PC-9 (cell line): Measurements from ENCODE around the gene GZF1. TPM values are rescaled to one million over a fixed set of nuclear protein-coding genes. Genes with fewer than 3 reads are reported as not detected.

ENCODE experiments used
- BruUV-seq: library from RNA; stranded (reverse); fragments of 400-500 nt; replicated peaks from 2 replicates; lab custom pipeline; 2021; lab: Mats Ljungman, UMichigan
- CTCF ChIA-PET: fragments of 300-600 bp; sonication (Branson Sonifier 250); formaldehyde crosslinking; loops from one replicate; lab custom pipeline; 2022; ENCODE audit warnings: antibody characterized with exemption; lab: Charles Lee
- POLR2A ChIA-PET: fragments of 300-600 bp; sonication (Branson Sonifier 250); formaldehyde crosslinking; loops from one replicate; lab custom pipeline; 2022; ENCODE audit warnings: antibody characterized with exemption; ENCODE audit not compliant: unreplicated experiment; lab: Charles Lee
- DNase-seq, 2 experiments: peaks; one replicate each; pipeline versions ENCODE4 v3.0.0 to v3.0.0-alpha.2; 2015 to 2022; ENCODE audit warnings: mixed read lengths in 1 of 2
- H2AFZ ChIP-seq: fragments of 200-600 bp; sonication (generic); 2 replicates; pipeline ENCODE4 v1.8.1; 2017; ENCODE audit warnings: antibody characterized with exemption
- H3F3A ChIP-seq: fragments of 200-600 bp; sonication (generic); 2 replicates; pipeline ENCODE4 v1.8.1; 2017; ENCODE audit warnings: antibody characterized with exemption, mild to moderate bottlenecking, low read depth; ENCODE audit not compliant: insufficient read depth
- H3K27ac ChIP-seq: fragments of 200-600 bp; sonication (generic); 2 replicates; pipeline ENCODE4 v1.6.1; 2016; ENCODE audit warnings: mixed run types
- H3K27me3 ChIP-seq: fragments of 200-600 bp; sonication (generic); 2 replicates; pipeline ENCODE4 v1.6.1; 2016; ENCODE audit warnings: low read depth, mixed run types; ENCODE audit not compliant: insufficient read depth
- H3K36me3 ChIP-seq: fragments of 200-600 bp; sonication (generic); 2 replicates; pipeline ENCODE4 v1.6.1; 2016; ENCODE audit warnings: low read depth, mixed run types
- H3K4me1 ChIP-seq: fragments of 200-600 bp; sonication (generic); replicated peaks from 2 replicates; pipeline ENCODE4 v1.6.1; 2016; ENCODE audit warnings: mixed run types; ENCODE audit not compliant: insufficient read depth
- H3K4me2 ChIP-seq: fragments of 200-600 bp; sonication (generic); 2 replicates; pipeline ENCODE4 v1.6.1; 2017; ENCODE audit warnings: mixed run types
- H3K4me3 ChIP-seq: fragments of 200-600 bp; sonication (generic); 2 replicates; pipeline ENCODE4 v1.6.1; 2016; ENCODE audit warnings: mixed run types
- H3K79me2 ChIP-seq: fragments of 200-600 bp; sonication (generic); 2 replicates; pipeline ENCODE4 v1.6.1; 2017; ENCODE audit warnings: low read depth, mixed run types
- H3K9me2 ChIP-seq: fragments of 200-600 bp; sonication (generic); 2 replicates; pipeline ENCODE4 v1.8.1; 2017; ENCODE audit warnings: mild to moderate bottlenecking; ENCODE audit not compliant: insufficient read depth
- H3K9me3 ChIP-seq: fragments of 200-600 bp; sonication (generic); 2 replicates; pipeline ENCODE4 v1.8.1; 2016; ENCODE audit warnings: low read depth; ENCODE audit not compliant: insufficient read depth
- H4K20me1 ChIP-seq: fragments of 200-600 bp; sonication (generic); 2 replicates; pipeline ENCODE4 v1.8.1; 2017; ENCODE audit not compliant: insufficient read depth
- CTCF ChIP-seq: fragments of 200-600 bp; sonication (generic); conservative IDR thresholded peaks from 2 replicates; pipeline ENCODE4 v1.6.1; 2017; ENCODE audit warnings: mixed run types, antibody characterized with exemption, mild to moderate bottlenecking, moderate library complexity
- EZH2 ChIP-seq: fragments of 200-600 bp; sonication (generic); IDR thresholded peaks from 2 replicates; pipeline ENCODE4 v1.8.0; 2017; ENCODE audit warnings: antibody characterized with exemption, low read depth
- intact Hi-C: fragments of 100-400 bp; cut with micrococcal nuclease; formaldehyde crosslinking; loops from one replicate; pipeline ENCODE4 v1.10.0; 2022; ENCODE audit not compliant: unreplicated experiment
- total RNA-seq: library from RNA; stranded (reverse); gene quantifications from 2 replicates; pipeline ENCODE4 v1.2.3, GENCODE V29; 2021

Gene GZF1
- total RNA-seq, 1 experiment from 2014 or later, result 8.1 TPM

- CTCF ChIA-PET, result no interaction called here
- no peak overlapping the region for H3K4me3 ChIP-seq
- POLR2A ChIA-PET, result no interaction called here
- H3F3A ChIP-seq, result no peaks in the 10 kb centered on the region
- H4K20me1 ChIP-seq, result no peaks in the 10 kb centered on the region
- no peaks in the 10 kb centered on the region for H3K36me3 ChIP-seq
- no peak for DNase-seq
- intact Hi-C loops, result no loop called here
- 0 out of 2 replicates have a peak, but pooled peaks cover 8% of the 10 kb centered on the region for H3K4me1 ChIP-seq
- H3K27me3 ChIP-seq, result peaks cover 7% of the 10 kb centered on the region; the same call in 1 of the 2 replicates
- H3K9me3 ChIP-seq, result no peaks in the 10 kb centered on the region
- TF ChIP-seq EZH2 (no peak), CTCF (no peak)
- H2AFZ ChIP-seq, result no peak overlapping the region
- no peak overlapping the region for H3K4me2 ChIP-seq
- no peak overlapping the region for H3K27ac ChIP-seq
- BruUV-seq, result no TSS peak
- H3K79me2 ChIP-seq, result no peaks in the 10 kb centered on the region
- H3K9me2 ChIP-seq, result no peaks in the 10 kb centered on the region
These were observed 46.9 kb upstream of the GZF1 start for GRCh38 chr20:23315099-23315498.

GRCh38 chr20:23316626-23317025, 45.4 kb upstream of the GZF1 start:
- TF ChIP-seq CTCF, result no peak
- TF ChIP-seq EZH2, result no peak
- no peaks in the 10 kb centered on the region for H4K20me1 ChIP-seq
- CTCF ChIA-PET, result no interaction called here
- no peaks in the 10 kb centered on the region for H3K9me3 ChIP-seq
- no peak overlapping the region for H2AFZ ChIP-seq
- H3K36me3 ChIP-seq, result no peaks in the 10 kb centered on the region
- no peak overlapping the region for H3K4me2 ChIP-seq
- 0 out of 2 replicates have a peak, but pooled peaks cover 8% of the 10 kb centered on the region for H3K4me1 ChIP-seq
- H3K4me3 ChIP-seq, result no peak overlapping the region
- H3K79me2 ChIP-seq, result no peaks in the 10 kb centered on the region
- no TSS peak for BruUV-seq
- no peak for DNase-seq
- no peak overlapping the region for H3K27ac ChIP-seq
- H3K27me3 ChIP-seq, result peaks cover 7% of the 10 kb centered on the region; the same call in 1 of the 2 replicates
- no peaks in the 10 kb centered on the region for H3K9me2 ChIP-seq
- intact Hi-C loops, result no loop called here
- POLR2A ChIA-PET, result no interaction called here
- no peaks in the 10 kb centered on the region for H3F3A ChIP-seq

GRCh38 chr20:23317081-23317480, 44.9 kb upstream of the GZF1 start:
- Histone ChIP-seq H3F3A (no peaks in the 10 kb centered on the region), H3K4me3 (no peak overlapping the region), H3K9me2 (no peaks in the 10 kb centered on the region), H4K20me1 (no peaks in the 10 kb centered on the region), H3K4me2 (no peak overlapping the region), H3K4me1 (0 out of 2 replicates have a peak, but pooled peaks cover 8% of the 10 kb centered on the region), H3K36me3 (no peaks in the 10 kb centered on the region), H3K27ac (no peak overlapping the region), H3K9me3 (no peaks in the 10 kb centered on the region), H2AFZ (no peak overlapping the region), H3K27me3 (peaks cover 7% of the 10 kb centered on the region; the same call in 1 of the 2 replicates), H3K79me2 (no peaks in the 10 kb centered on the region)
- intact Hi-C loops, result no loop called here
- no TSS peak for BruUV-seq
- ChIA-PET CTCF (no interaction called here), POLR2A (no interaction called here)
- TF ChIP-seq CTCF, result no peak
- TF ChIP-seq EZH2, result no peak
- DNase-seq, result no peak
